ENCODE data around the gene DCAF12.

GRCh38 chr9:34036625-34037024 lies 89.9 kb downstream of the DCAF12 start:
- TF ChIP-seq POLR2A (IDR thresholded peaks at IDR 0.05): no peak
- no peak for TF ChIP-seq CTCF (IDR thresholded peaks at IDR 0.05)

Data from Peyer's patch (tissue), 4 donors.